ENCODE measurements around the gene SHISA6.

The SHISA6 gene

DNA sequence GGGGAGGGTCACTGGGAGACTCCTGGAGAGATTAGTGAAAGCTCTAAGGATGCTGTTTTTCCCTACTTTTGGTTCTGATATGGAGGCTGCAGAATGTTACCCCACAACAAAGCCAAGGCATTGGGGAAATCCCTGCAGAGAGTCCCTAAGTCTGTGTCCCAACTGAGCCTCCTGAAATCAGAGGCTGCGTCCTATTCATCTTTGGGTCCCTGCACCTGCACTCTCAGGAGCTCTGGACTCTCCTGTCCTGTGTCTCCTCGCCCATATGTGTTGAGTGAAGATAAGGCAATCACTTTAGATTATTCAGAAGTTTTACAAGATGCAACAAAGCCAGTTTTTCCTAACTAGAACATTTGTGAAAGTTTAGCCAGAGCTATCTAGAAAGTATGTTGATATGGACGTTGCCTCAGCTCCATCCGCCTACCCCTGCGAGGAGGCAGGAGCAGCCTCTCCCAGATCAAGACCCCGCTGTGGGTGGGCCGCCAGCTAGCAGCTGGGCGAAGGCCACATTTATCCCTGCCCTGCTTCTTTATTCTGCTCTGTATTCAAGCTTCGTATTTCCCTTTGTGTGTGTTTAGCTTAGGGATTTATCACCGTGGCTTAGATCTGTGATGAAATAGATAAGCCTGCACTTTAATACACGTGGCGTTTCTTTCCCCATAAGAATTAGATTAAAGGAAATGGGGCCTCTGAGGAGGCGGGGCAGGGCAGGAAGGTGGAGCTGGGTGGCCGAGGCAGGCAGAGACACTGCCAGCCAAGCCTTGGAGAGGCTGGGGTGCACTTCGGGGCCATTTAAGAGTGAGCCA, 37.4 kb downstream of the SHISA6 start:
- Mint-ChIP-seq H3K9me3 (peaks cover 10% of the 10 kb centered on the region), H3K4me1 (ENCODE audit: low read depth) (no peaks in the 10 kb centered on the region), H3K4me3 (no peak overlapping the region), H3K27me3 (no peaks in the 10 kb centered on the region), H3K27ac (no peak overlapping the region), H3K36me3 (ENCODE audit: low read depth) (no peaks in the 10 kb centered on the region)
- intact Hi-C loops (cut with micrococcal nuclease), result no loop called here

DNA sequence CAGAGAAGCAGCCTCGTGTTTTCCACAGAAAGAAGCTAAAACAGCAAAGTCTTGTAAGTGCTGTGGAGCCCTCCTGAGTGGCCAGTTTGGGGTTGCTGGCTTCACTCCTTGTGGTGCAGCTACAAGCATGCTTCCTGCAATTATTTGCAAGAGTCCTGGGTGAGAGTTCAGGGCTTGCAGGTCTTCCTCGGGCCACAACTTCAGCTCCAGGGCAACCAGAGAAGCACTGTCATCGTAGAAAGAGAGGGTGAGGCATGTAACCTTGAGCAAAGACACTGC, 37.9 kb downstream of the SHISA6 start:
- Mint-ChIP-seq H3K9me3 (peaks cover 12% of the 10 kb centered on the region), H3K27ac (no peak overlapping the region), H3K27me3 (no peaks in the 10 kb centered on the region), H3K4me1 (ENCODE audit: low read depth) (no peaks in the 10 kb centered on the region), H3K4me3 (no peak overlapping the region), H3K36me3 (ENCODE audit: low read depth) (no peaks in the 10 kb centered on the region)
- intact Hi-C loops (cut with micrococcal nuclease), result no loop called here

DNA sequence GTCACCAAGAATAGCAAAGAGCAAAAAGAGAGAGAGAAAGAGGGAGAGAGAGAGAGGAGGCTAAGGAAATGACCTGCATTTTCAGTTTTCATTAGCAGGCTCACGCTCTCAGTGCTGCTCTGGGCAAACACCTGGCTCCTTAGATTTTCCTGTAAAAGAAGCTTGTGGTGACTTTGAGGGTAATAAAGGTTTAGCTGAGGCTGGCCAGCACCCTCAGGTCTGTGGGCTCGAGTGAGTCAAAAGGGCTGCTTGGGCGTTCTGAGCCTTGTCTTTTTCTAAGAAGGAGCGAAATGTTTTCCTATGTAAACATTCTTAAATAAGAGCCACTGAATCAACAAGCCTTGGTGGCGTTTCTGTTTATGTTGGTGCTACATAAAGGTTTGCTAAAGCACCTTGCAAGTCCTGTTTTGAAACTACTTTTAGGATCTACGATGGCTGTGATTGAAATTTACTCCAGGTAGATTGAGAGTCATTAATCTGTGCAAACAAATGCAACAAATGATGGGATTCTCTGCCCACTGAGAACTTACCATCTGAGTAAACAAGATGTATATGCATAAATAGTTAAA, 38.8 kb downstream of the SHISA6 start:
- Mint-ChIP-seq H3K4me1 (ENCODE audit: low read depth) (no peaks in the 10 kb centered on the region), H3K27ac (no peak overlapping the region), H3K27me3 (no peaks in the 10 kb centered on the region), H3K4me3 (no peak overlapping the region), H3K36me3 (ENCODE audit: low read depth) (no peaks in the 10 kb centered on the region), H3K9me3 (peaks cover 16% of the 10 kb centered on the region)
- intact Hi-C loops (cut with micrococcal nuclease), result no loop called here

GRCh38 chr17:11282586-11282985, 41.6 kb downstream of the SHISA6 start:
- H3K4me3 Mint-ChIP-seq, result no peak overlapping the region

GRCh38 chr17:11284811-11285210, 43.8 kb downstream of the SHISA6 start:
- Mint-ChIP-seq H3K27me3 (no peaks in the 10 kb centered on the region), H3K4me1 (ENCODE audit: low read depth) (no peaks in the 10 kb centered on the region), H3K9me3 (peaks cover 28% of the 10 kb centered on the region), H3K36me3 (ENCODE audit: low read depth) (no peaks in the 10 kb centered on the region), H3K4me3 (no peak overlapping the region), H3K27ac (no peak overlapping the region)
- intact Hi-C loops (cut with micrococcal nuclease), result no loop called here

More at GRCh38 chr17:11282586-11282985, 41.6 kb downstream of the SHISA6 start:
- H3K4me1 Mint-ChIP-seq (ENCODE audit: low read depth), result no peaks in the 10 kb centered on the region
- no peaks in the 10 kb centered on the region for H3K36me3 Mint-ChIP-seq (ENCODE audit: low read depth)
- H3K27ac Mint-ChIP-seq, result no peak overlapping the region
- intact Hi-C loops (cut with micrococcal nuclease), result no loop called here
- no peaks in the 10 kb centered on the region for H3K27me3 Mint-ChIP-seq
- H3K9me3 Mint-ChIP-seq, result peaks cover 26% of the 10 kb centered on the region

- no peaks in the 10 kb centered on the region for H3K36me3 Mint-ChIP-seq (ENCODE audit: low read depth)
- H3K27ac Mint-ChIP-seq, result no peak overlapping the region
- H3K9me3 Mint-ChIP-seq, result peaks cover 28% of the 10 kb centered on the region
- intact Hi-C loops (cut with micrococcal nuclease), result no loop called here
- H3K4me1 Mint-ChIP-seq (ENCODE audit: low read depth), result no peaks in the 10 kb centered on the region
- no peaks in the 10 kb centered on the region for H3K27me3 Mint-ChIP-seq
- H3K4me3 Mint-ChIP-seq, result no peak overlapping the region
Observed at GRCh38 chr17:11285946-11286345, 44.9 kb downstream of the SHISA6 start.

DNA sequence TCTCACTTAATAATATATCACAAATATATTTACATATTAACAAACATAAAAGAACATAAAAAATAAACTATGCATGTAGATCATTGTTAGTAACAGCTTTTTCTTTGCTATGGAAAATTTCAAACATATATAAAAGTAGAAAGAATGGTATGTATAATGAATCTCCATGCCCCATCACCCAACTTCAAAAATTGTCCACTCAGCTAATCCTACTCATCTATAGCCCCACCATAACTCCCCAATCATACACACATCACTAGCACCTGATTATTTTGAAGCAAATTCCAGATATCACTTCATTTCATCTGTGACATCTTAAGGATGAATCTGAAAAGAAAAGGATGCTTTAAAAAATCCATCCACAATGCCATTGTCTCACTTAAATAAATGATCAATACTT, 46.8 kb downstream of the SHISA6 start:
- intact Hi-C loops (cut with micrococcal nuclease), result no loop called here
- Mint-ChIP-seq H3K36me3 (ENCODE audit: low read depth) (no peaks in the 10 kb centered on the region), H3K4me1 (ENCODE audit: low read depth) (no peaks in the 10 kb centered on the region), H3K27me3 (no peaks in the 10 kb centered on the region), H3K9me3 (peaks cover 18% of the 10 kb centered on the region), H3K27ac (no peak overlapping the region), H3K4me3 (no peak overlapping the region)

GRCh38 chr17:11290814-11291213, 49.8 kb downstream of the SHISA6 start:
- Mint-ChIP-seq H3K4me3 (no peak overlapping the region), H3K9me3 (peaks cover 13% of the 10 kb centered on the region), H3K27ac (no peak overlapping the region), H3K4me1 (ENCODE audit: low read depth) (no peaks in the 10 kb centered on the region), H3K27me3 (no peaks in the 10 kb centered on the region), H3K36me3 (ENCODE audit: low read depth) (no peaks in the 10 kb centered on the region)
- intact Hi-C loops (cut with micrococcal nuclease), result no loop called here

DNA sequence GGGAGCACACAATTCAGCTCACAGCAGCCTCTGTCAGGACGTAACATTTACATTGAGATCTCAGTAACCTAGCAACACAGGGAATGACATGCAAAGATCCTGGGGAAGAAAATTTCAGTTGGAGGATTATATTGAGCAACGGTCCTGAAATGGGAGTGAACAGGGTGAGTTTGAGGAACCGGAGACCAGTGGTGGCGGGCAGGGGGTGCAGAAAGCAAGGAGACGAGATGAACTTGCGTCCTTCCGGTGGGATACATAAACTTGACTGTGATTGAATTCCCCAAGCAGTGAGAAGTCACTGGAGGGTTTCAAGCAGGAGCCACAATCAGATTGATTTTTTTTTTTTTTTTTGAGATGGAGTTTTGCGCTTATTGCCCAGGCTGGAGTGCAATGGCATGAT, 51.5 kb downstream of the SHISA6 start:
- H3K9me3 Mint-ChIP-seq, result peaks cover 4% of the 10 kb centered on the region

DNA sequence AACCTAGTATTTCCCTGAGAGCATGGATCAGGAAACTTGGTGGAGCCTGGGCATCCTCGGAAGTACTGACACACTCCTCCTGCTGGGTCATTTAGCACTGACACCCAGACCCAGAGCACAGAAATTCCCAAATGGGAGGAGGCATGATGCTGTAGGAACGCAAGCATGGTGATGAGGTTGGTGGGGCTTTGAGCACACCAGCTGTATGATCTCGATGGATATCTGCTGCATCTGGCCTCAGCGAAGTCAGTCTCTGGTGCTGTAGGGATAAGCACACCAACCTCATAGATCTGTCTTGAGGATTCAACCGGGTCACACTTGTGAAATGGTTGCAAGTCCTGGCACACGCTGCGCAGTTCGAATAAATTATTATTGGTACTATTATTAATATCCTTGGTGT, 52.5 kb downstream of the SHISA6 start:
- Mint-ChIP-seq H3K4me3 (no peak overlapping the region), H3K27me3 (no peaks in the 10 kb centered on the region), H3K36me3 (ENCODE audit: low read depth) (no peaks in the 10 kb centered on the region), H3K9me3 (no peaks in the 10 kb centered on the region), H3K27ac (no peak overlapping the region), H3K4me1 (ENCODE audit: low read depth) (no peaks in the 10 kb centered on the region)
- intact Hi-C loops (cut with micrococcal nuclease), result no loop called here

More for the DNA sequence above, 51.5 kb downstream of the SHISA6 start:
- Mint-ChIP-seq H3K4me3 (no peak overlapping the region), H3K36me3 (ENCODE audit: low read depth) (no peaks in the 10 kb centered on the region), H3K27ac (no peak overlapping the region), H3K4me1 (ENCODE audit: low read depth) (no peaks in the 10 kb centered on the region), H3K27me3 (no peaks in the 10 kb centered on the region)
- intact Hi-C loops (cut with micrococcal nuclease), result no loop called here

- H3K27ac Mint-ChIP-seq, result no peak overlapping the region
- no peak overlapping the region for H3K4me3 Mint-ChIP-seq
- no peaks in the 10 kb centered on the region for H3K36me3 Mint-ChIP-seq (ENCODE audit: low read depth)
- no peaks in the 10 kb centered on the region for H3K4me1 Mint-ChIP-seq (ENCODE audit: low read depth)
- intact Hi-C loops (cut with micrococcal nuclease), result no loop called here
- H3K9me3 Mint-ChIP-seq, result no peaks in the 10 kb centered on the region
- H3K27me3 Mint-ChIP-seq, result no peaks in the 10 kb centered on the region
Observed at GRCh38 chr17:11294826-11295225, 53.8 kb downstream of the SHISA6 start.

- Mint-ChIP-seq H3K27me3 (no peaks in the 10 kb centered on the region), H3K27ac (no peak overlapping the region), H3K9me3 (no peaks in the 10 kb centered on the region), H3K4me3 (no peak overlapping the region), H3K36me3 (ENCODE audit: low read depth) (no peaks in the 10 kb centered on the region), H3K4me1 (ENCODE audit: low read depth) (no peaks in the 10 kb centered on the region)
- intact Hi-C loops (cut with micrococcal nuclease), result no loop called here
Observed at GRCh38 chr17:11296994-11297393, 56.0 kb downstream of the SHISA6 start.

DNA sequence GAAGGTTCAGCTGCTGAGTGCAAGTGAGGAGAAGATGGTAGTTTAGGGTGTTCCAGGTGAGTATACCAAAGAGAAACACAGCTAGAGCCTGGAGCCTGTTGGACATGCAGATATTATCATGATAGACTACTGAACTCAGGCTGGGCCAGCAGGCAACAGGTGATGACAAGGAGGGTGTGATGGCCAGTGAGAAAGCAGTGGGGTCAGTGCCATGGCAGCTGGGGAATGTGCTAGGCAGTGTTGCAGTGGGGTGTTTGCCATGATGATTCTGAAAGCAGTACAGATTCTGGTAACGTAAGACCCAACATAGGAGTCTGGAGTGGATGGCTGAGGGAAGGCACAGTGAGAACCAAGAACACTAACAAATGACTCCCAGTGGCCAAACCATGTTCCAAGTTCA, 57.4 kb downstream of the SHISA6 start:
- intact Hi-C loops (cut with micrococcal nuclease), result no loop called here

DNA sequence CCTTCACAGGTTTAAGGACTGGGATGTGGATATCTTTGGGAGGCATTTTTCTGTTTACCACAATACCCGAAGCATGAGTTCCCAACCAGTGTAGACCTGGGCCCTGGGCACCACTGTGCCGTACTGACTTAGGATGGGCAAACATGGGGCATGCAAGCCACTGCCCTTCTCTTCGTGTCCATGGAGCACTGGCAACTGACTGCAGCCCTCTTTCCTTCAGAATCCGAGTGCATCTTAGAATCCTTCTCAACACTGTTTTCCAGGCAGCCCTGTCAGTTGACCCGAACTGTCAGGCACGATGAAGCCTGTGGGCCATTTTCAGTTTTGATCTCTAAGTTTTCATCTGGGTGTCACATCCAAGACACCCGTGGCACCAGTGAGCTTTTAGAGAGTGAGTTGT, 59.2 kb downstream of the SHISA6 start:
- Mint-ChIP-seq H3K9me3 (no peaks in the 10 kb centered on the region), H3K4me1 (ENCODE audit: low read depth) (no peaks in the 10 kb centered on the region), H3K27ac (no peak overlapping the region), H3K27me3 (no peaks in the 10 kb centered on the region), H3K4me3 (no peak overlapping the region), H3K36me3 (ENCODE audit: low read depth) (no peaks in the 10 kb centered on the region)
- intact Hi-C loops (cut with micrococcal nuclease), result no loop called here

More for the DNA sequence above, 57.4 kb downstream of the SHISA6 start:
- no peak overlapping the region for H3K4me3 Mint-ChIP-seq
- no peaks in the 10 kb centered on the region for H3K27me3 Mint-ChIP-seq
- no peaks in the 10 kb centered on the region for H3K36me3 Mint-ChIP-seq (ENCODE audit: low read depth)
- no peaks in the 10 kb centered on the region for H3K4me1 Mint-ChIP-seq (ENCODE audit: low read depth)
- H3K27ac Mint-ChIP-seq, result no peak overlapping the region
- H3K9me3 Mint-ChIP-seq, result no peaks in the 10 kb centered on the region

DNA sequence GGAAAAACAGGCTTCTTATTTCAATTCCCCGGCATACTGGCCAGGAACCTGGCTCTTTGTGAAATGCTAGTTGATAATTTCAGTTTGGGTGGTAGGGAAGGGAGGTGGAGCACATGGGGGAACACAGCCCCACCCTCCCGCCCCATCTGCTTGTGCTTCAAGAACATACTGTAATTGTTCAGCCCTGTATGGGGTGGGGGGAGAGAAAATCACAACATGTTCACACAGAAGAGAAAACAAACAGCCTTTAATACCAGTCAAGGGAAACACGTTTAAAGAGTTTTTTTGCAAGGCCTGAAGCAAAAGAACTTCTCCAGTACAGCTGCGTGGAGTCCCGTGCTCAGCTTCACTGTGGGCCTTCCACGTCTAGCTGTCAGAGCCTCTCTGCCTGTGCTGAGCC, 59.7 kb downstream of the SHISA6 start:
- H3K9me3 Mint-ChIP-seq, result no peaks in the 10 kb centered on the region
- H3K27me3 Mint-ChIP-seq, result no peaks in the 10 kb centered on the region
- no peaks in the 10 kb centered on the region for H3K36me3 Mint-ChIP-seq (ENCODE audit: low read depth)
- H3K4me1 Mint-ChIP-seq (ENCODE audit: low read depth), result no peaks in the 10 kb centered on the region
- intact Hi-C loops (cut with micrococcal nuclease), result no loop called here
- H3K27ac Mint-ChIP-seq, result no peak overlapping the region
- H3K4me3 Mint-ChIP-seq, result no peak overlapping the region
